ENCODE measurements around the gene GFER.
"Not testable (repeated sequence)": the region's sequence is repeated elsewhere in the genome, so short reads cannot be mapped to it uniquely, and the experiment has no call there.

Gene GFER

DNA sequence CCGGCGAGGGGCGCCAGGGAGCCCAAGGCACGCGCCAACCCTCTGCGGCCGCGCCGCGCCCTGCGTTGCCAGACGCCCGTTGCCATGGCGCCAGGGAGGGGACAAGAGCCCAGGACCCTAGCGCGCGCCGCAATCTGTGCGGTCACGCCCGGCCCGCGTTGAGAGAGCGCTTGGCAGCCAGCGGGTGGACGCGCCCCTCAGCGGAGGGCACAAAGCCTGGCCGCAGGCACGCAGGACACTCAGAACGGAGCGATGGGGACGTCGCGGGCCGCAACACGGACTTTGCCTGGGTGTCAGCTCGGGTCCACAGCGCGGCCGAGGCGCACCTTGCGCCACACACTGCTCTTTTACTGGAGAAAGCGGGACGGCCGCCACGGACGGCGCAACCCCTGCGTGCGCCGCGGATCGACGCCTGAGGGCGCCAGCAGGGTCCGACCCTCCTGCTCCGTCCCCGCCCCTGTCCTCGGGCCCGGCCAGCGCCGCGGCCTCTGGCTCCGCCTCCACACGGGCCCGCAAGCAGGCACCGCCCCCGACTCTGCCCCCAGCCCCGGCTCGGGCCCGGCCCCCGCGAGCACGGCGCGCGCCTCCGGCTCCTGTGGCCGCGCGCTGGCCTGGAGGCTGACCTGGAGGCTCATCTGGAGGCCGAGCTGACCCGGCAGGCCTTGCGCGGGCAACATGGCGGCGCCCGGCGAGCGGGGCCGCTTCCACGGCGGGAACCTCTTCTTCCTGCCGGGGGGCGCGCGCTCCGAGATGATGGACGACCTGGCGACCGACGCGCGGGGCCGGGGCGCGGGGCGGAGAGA, at the start of gene GFER:
Gene GFER (plus strand): TSS at position 650 of the 803 bp plus-strand sequence. CDS start 26 bp downstream, at position 676.
- DNase-seq (ENCODE audit: low read depth): peak; percentile 41

DNA sequence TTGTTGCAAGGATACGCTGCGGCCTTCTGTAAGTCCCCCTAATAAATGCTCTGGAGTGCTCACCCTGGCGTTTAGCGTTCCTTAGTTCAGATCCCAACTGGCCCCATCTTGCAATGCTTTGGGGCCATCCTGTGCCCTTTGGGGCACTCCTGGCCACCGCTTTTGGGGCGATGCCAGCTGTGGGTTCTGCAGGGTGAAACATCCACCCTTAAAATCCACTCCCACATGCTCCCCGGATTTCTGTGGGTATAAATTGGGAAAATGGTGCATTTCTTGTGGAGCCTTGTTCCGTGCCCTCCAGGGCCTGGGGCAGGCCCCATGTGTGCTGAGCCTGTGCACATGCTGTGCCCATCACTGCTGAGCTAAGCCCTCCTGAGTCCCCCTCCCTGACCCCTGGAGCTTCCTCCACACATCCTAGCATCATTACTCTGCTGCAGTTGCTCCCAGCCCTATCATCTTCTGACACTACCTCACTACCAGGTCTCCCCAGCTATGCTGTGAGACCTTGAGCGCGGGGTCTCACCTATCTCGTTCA, 47.0 kb upstream of the GFER start:
- DNase-seq (ENCODE audit: low read depth): no peak

GRCh38 chr16:1938316-1938715, 45.7 kb upstream of the GFER start:
- DNase-seq (ENCODE audit: low read depth): no peak

GRCh38 chr16:1938910-1939309, 45.1 kb upstream of the GFER start:
- no peak for DNase-seq (ENCODE audit: low read depth)

GRCh38 chr16:1939833-1940232, 44.2 kb upstream of the GFER start:
- DNase-seq (ENCODE audit: low read depth): not testable (repeated sequence)

- no peak for DNase-seq (ENCODE audit: low read depth)
These were observed 43.5 kb upstream of the GFER start for GRCh38 chr16:1940273-1941161.

DNA sequence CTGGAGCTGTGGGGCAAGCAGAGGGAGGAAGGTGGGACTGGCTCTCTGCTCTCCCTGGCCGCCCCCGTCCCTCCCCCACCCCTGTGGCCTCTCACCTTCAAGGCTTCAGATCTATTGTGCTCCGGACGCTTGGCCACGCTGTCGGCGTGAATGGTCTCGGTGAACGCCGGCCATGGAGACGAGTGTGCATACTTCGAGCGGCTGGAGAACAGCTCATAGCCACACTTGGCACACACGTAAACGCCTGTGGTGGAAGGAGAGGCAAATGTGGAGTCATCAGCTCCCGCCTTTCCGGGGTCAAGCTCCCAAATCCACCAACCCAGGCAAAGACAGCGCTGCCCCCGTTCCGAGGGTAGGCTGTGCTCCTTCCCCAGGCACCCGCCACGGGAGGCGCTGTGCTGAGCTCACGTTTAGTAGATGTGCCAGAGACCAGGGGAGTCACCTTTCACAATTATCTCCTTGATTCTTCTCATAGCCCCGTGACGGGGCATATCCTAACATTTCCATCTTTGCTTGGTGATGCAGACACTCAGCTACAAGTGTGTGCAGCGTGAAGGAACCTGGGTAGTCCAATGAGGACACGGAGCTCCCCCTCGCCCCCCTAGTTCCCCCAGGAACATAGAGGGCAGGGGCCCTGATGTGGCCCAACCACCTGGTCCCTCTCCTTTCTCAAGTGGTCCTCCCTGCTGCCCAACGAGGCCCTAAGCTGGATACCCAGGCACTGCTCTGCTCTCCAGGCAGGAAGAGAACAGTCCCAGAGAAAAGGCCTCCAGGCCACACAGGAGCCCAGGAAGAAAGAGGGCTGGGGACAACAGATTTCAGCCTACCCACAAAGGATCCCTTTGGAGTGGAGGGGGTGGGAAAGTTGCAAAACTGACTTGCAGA, 42.6 kb upstream of the GFER start:
- DNase-seq (ENCODE audit: low read depth): no peak

DNA sequence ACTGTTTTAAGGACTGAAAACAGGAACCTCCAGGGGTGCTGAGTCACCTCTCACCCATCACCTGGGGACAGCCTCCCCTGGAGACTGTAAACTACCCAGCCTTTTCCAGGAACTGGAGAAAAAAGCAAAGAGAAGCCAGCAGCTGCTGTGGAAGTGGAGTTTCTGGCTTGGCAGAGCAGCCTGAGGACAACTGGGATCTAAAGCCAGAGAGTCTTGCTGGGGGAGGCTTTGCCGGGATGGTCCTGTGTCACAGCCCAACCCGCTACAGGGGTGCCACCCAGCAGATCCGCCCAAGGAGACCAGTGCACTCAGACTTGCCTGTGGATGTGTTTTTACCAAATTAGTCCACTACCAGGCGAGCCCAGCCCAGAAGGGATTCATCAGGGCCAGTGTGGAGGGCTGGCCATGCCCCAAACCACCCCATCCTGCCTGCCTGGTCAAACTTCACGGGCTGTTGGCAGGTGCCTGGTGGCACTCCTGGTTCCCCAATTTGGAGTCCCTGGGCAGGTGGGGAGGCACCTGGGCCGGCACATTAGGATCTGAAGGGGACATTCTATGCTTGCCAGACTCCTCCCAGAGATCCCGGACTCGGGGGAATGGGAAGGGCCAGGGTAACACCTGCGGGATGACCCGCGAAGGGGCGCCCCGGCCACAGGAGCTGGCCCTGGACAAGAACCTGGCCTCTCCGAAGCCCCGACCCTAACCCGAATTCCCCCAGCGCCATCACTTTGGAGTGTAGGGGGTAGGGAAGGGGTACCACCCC, 41.8 kb upstream of the GFER start:
- DNase-seq (ENCODE audit: low read depth): no peak

GRCh38 chr16:1942810-1943726, 40.9 kb upstream of the GFER start, which contains the start of gene MSRB1:
MSRB1 (minus strand) TSS chr16:1943199; CDS start chr16:1943156, 43 bp downstream.
- DNase-seq (ENCODE audit: low read depth): peak; percentile 98

GRCh38 chr16:1944612-1945199, 39.3 kb upstream of the GFER start:
- DNase-seq (ENCODE audit: low read depth): no peak

- no peak for DNase-seq (ENCODE audit: low read depth)
These were observed 38.2 kb upstream of the GFER start for GRCh38 chr16:1945559-1946391.

- DNase-seq (ENCODE audit: low read depth): no peak
These were observed 37.3 kb upstream of the GFER start for GRCh38 chr16:1946495-1947368.

DNA sequence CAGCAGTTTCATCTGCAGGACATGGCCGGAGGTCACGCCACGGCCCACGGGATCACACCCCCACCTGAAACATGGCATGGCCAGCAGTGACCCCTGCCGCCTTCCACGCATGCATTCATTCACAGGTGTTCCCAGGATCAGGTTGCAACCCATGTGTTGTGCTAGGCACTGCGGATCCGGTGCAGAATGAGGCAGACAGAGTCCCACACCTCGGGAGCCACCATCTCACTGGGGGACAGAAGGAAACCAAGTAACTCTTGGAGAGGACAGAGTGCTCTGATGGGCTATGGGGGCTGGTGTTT, 36.7 kb upstream of the GFER start:
- no peak for DNase-seq (ENCODE audit: low read depth)

DNA sequence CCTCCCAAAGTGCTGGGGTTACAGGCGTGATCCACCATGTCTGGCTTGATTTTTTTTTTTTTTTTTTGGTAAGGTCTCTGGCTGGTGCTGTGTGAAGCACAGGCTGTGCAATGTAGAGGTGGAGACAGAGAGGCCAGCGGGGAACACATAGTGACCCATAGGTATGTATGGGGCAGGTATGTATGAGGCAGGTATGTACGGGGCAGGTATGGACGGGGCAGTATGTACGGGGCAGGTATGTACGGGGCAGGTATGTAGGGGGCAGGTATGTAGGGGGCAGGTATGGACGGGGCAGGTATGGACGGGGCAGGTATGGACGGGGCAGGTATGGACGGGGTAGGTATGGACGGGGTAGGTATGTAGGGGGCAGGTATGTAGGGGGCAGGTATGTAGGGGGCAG, 34.5 kb upstream of the GFER start:
- DNase-seq (ENCODE audit: low read depth): no peak

GRCh38 chr16:1950047-1950446, 33.9 kb upstream of the GFER start:
- no peak for DNase-seq (ENCODE audit: low read depth)

DNA sequence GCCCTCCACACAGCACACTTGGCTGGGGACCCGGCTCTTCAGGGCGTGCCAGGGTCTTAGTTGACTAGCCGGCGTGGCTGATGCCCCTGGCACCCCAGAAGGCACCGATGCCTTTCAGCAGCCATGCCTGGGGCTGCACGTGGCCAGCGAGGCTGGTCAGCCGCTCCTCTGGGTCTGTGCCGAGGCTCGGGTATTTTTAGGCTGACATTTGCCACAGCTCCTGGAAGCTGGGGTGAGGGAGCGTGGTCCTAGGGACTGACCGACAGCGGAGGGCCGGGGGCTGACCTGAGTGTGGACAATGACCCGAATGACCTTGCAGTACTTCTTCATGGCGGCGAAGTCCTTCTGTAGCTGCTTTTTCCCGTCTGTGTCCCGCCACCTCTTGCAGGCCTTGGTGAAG, 33.4 kb upstream of the GFER start:
- no peak for DNase-seq (ENCODE audit: low read depth)

GRCh38 chr16:1953734-1954133, 30.3 kb upstream of the GFER start:
- DNase-seq (ENCODE audit: low read depth): no peak

Data from activated T-helper 1 cell treated with Interleukin-2 at 50 U/mL for 16 hours (primary cell).